MCF 10A (cell line): Measurements from ENCODE around the gene BOLA3. TPM values are rescaled to one million over a fixed set of nuclear protein-coding genes. Genes with fewer than 3 reads are reported as not detected.

Source experiments
- BruUV-seq: library from RNA; stranded (reverse); fragments of 400-500 nt; replicated peaks from 2 replicates; lab custom pipeline; 2021; lab: Mats Ljungman, UMichigan
- CTCF ChIA-PET: fragments of 300-600 bp; sonication (Branson Sonifier 250); formaldehyde crosslinking; extraction: SDS; loops from one replicate; lab custom pipeline; 2021; ENCODE audit warnings: antibody characterized with exemption, inconsistent platforms; lab: Yijun Ruan, JAX
- POLR2A ChIA-PET: fragments of 300-600, 350-650 bp; sonication (Branson Sonifier 250); formaldehyde crosslinking; extraction: SDS; loops from one replicate; lab custom pipeline; 2020; ENCODE audit warnings: antibody characterized with exemption, inconsistent platforms; lab: Yijun Ruan, JAX
- DNase-seq: peaks from one replicate; pipeline ENCODE4 v3.0.0-alpha.2; 2018; ENCODE audit not compliant: unreplicated experiment
- H3K27ac Mint-ChIP-seq: one replicate; pipeline ENCODE4 v1.8.0; 2022; ENCODE audit warnings: mild to moderate bottlenecking, low read depth, mixed read lengths; ENCODE audit not compliant: unreplicated experiment
- H3K27me3 Mint-ChIP-seq: one replicate; pipeline ENCODE4 v1.8.0; 2022; ENCODE audit warnings: mixed read lengths; ENCODE audit not compliant: insufficient read depth, unreplicated experiment
- H3K36me3 Mint-ChIP-seq: one replicate; pipeline ENCODE4 v1.8.0; 2022; ENCODE audit warnings: mild to moderate bottlenecking, moderate library complexity, mixed read lengths; ENCODE audit not compliant: insufficient read depth, unreplicated experiment
- H3K4me1 Mint-ChIP-seq: one replicate; pipeline ENCODE4 v1.8.0; 2022; ENCODE audit warnings: mixed read lengths; ENCODE audit not compliant: insufficient read depth, unreplicated experiment
- H3K4me3 Mint-ChIP-seq: one replicate; pipeline ENCODE4 v1.8.0; 2022; ENCODE audit warnings: mild to moderate bottlenecking, moderate library complexity, mixed read lengths; ENCODE audit not compliant: unreplicated experiment
- H3K9me3 Mint-ChIP-seq: one replicate; pipeline ENCODE4 v1.8.0; 2022; ENCODE audit warnings: mixed read lengths; ENCODE audit not compliant: unreplicated experiment
- intact Hi-C: fragments of 100-400 bp; cut with micrococcal nuclease; formaldehyde crosslinking; loops from 2 replicates; pipeline ENCODE4 v1.14.1; 2022
- total RNA-seq: library from RNA; stranded (reverse); gene quantifications from 2 replicates; pipeline ENCODE4 v1.2.3, GENCODE V29; 2022
- TF ChIP-seq, protein P1 (sequence below): fragments of 200-600 bp; IDR thresholded peaks from one replicate; pipeline ENCODE4 v1.8.0; 2022; ENCODE audit warnings: antibody characterized with exemption, mild to moderate bottlenecking; ENCODE audit not compliant: unreplicated experiment

BOLA3 gene
- total RNA-seq, 1 experiment from 2014 or later, result 72.5 TPM

- Mint-ChIP-seq H3K27ac (peak within 1 kb of the TSS; percentile 61), H3K36me3 (peaks cover 3% of the 10 kb centered on the region), H3K27me3 (no peaks in the 10 kb centered on the region), H3K4me3 (peak within 1 kb of the TSS; percentile 78), H3K9me3 (no peaks in the 10 kb centered on the region), H3K4me1 (peaks cover 19% of the 10 kb centered on the region)
- intact Hi-C loops, result loop anchor here (1.0 kb wide), 1 partner anchor 21 kb away; no protein-coding TSS in a partner anchor
- ChIA-PET POLR2A (interaction anchor here (0.7 to 5.8 kb wide), 37 partner anchors 11 to 488 kb away, joined by 3 to 148 read pairs (median 5); partner anchors contain the start of genes BOLA3, DGUOK, DUSP11 and MTHFD2), CTCF (interaction anchor here (0.5 to 3.0 kb wide), 17 partner anchors 8 to 498 kb away, joined by 3 to 15 read pairs (median 3); no protein-coding TSS in a partner anchor)
- TF ChIP-seq, protein P1, sequence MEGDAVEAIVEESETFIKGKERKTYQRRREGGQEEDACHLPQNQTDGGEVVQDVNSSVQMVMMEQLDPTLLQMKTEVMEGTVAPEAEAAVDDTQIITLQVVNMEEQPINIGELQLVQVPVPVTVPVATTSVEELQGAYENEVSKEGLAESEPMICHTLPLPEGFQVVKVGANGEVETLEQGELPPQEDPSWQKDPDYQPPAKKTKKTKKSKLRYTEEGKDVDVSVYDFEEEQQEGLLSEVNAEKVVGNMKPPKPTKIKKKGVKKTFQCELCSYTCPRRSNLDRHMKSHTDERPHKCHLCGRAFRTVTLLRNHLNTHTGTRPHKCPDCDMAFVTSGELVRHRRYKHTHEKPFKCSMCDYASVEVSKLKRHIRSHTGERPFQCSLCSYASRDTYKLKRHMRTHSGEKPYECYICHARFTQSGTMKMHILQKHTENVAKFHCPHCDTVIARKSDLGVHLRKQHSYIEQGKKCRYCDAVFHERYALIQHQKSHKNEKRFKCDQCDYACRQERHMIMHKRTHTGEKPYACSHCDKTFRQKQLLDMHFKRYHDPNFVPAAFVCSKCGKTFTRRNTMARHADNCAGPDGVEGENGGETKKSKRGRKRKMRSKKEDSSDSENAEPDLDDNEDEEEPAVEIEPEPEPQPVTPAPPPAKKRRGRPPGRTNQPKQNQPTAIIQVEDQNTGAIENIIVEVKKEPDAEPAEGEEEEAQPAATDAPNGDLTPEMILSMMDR, result no peak
- peak; percentile 99 for DNase-seq
- no TSS peak for BruUV-seq
Observed at GRCh38 chr2:74178211-74179062, 30.7 kb upstream of the BOLA3 start, which contains the start of gene MOB1A. Gene MOB1A (minus strand): TSS chr2:74178879. CDS start chr2:74178674, 205 bp downstream.

GRCh38 chr2:74177696-74178095, 30.0 kb upstream of the BOLA3 start:
- DNase-seq, result no peak
- Mint-ChIP-seq H3K27me3 (no peaks in the 10 kb centered on the region), H3K36me3 (peaks cover 5% of the 10 kb centered on the region), H3K27ac (peak overlapping the region; percentile 61), H3K9me3 (no peaks in the 10 kb centered on the region), H3K4me1 (peaks cover 19% of the 10 kb centered on the region), H3K4me3 (peak overlapping the region; percentile 78)
- no TSS peak for BruUV-seq
- ChIA-PET CTCF (interaction anchor here (0.6 to 3.0 kb wide), 10 partner anchors 9 to 497 kb away, joined by 3 to 15 read pairs (median 4); partner anchors contain the start of gene BOLA3), POLR2A (interaction anchor here (0.7 to 5.8 kb wide), 26 partner anchors 10 to 440 kb away, joined by 3 to 148 read pairs (median 6); partner anchors contain the start of genes BOLA3, DGUOK, DUSP11 and MTHFD2)
- intact Hi-C loops, result loop anchor here (1.0 kb wide), 1 partner anchor 22 kb away; no protein-coding TSS in a partner anchor
- TF ChIP-seq, protein P1, result no peak

DNA sequence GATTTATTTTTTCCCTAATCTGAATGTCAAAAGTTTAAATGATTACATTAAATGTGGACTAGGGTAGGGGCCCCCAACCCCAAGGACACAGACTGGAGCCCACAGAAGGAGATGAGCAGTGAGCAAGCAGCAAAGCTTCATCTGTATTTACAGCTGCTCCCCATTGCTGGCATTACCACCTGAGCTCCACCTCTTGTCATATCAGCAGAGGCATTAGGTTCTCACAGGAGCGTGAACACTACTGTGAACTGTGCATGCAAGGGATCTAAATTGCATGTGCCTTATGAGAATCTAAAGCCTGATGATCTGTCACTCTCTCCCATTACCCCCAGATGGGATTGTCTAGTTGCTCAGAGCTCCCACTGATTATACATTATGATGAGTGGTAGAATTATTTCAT, 27.2 kb upstream of the BOLA3 start:
- Mint-ChIP-seq H3K4me3 (no peak overlapping the region), H3K27ac (no peak overlapping the region), H3K9me3 (no peaks in the 10 kb centered on the region), H3K4me1 (peaks cover 25% of the 10 kb centered on the region), H3K27me3 (no peaks in the 10 kb centered on the region), H3K36me3 (peaks cover 23% of the 10 kb centered on the region)
- CTCF ChIA-PET, result interaction anchor here (0.7 kb wide), 1 partner anchor 23 kb away, joined by 3 read pairs; the partner anchor contains the start of gene MTHFD2
- TF ChIP-seq, protein P1, result no peak
- POLR2A ChIA-PET, result interaction anchor here (1.2 kb wide), 1 partner anchor 24 kb away, joined by 4 read pairs; the partner anchor contains the start of gene MTHFD2
- no TSS peak for BruUV-seq
- no peak for DNase-seq
- intact Hi-C loops, result no loop called here

GRCh38 chr2:74168739-74169138, 21.0 kb upstream of the BOLA3 start:
- Mint-ChIP-seq H3K4me3 (no peak overlapping the region), H3K27ac (no peak overlapping the region), H3K9me3 (peaks cover 6% of the 10 kb centered on the region), H3K4me1 (peaks cover 10% of the 10 kb centered on the region), H3K27me3 (no peaks in the 10 kb centered on the region), H3K36me3 (peaks cover 75% of the 10 kb centered on the region)
- TF ChIP-seq, protein P1, result no peak
- ChIA-PET CTCF (interaction anchor here (0.6 to 1.8 kb wide), 7 partner anchors 9 to 877 kb away, joined by 3 to 11 read pairs (median 3); partner anchors contain the start of genes BOLA3 and MOB1A), POLR2A (interaction anchor here (0.9 to 6.4 kb wide), 2 partner anchors 9 to 340 kb away, joined by 3 to 41 read pairs; partner anchors contain the start of genes MOB1A and STAMBP)
- intact Hi-C loops, result no loop called here
- DNase-seq, result no peak
- no TSS peak for BruUV-seq
